Panc1 (cell line): ENCODE results near the gene SMURF1. TPM values are rescaled to one million over a fixed set of nuclear protein-coding genes. Genes with fewer than 3 reads are reported as not detected.

Experiments used
- ATAC-seq: fragments of 200-7000 bp; cut with Tn5 transposase; 2 replicates; pipeline ENCODE4 v1.9.1; 2020; ENCODE audit warnings: mild to moderate bottlenecking, moderate library complexity
- BruUV-seq: library from RNA; stranded (reverse); fragments of 400-500 nt; replicated peaks from 2 replicates; lab custom pipeline; 2021; lab: Mats Ljungman, UMichigan
- CTCF ChIA-PET: fragments of 300-600 bp; sonication (Branson Sonifier 250); formaldehyde crosslinking; loops from one replicate; lab custom pipeline; 2022; ENCODE audit warnings: antibody characterized with exemption; lab: Charles Lee
- POLR2A ChIA-PET: fragments of 300-600 bp; sonication (Branson Sonifier 250); formaldehyde crosslinking; loops from one replicate; lab custom pipeline; 2022; ENCODE audit warnings: antibody characterized with exemption; lab: Charles Lee
- DNase-seq: peaks from one replicate; pipeline ENCODE4 v3.0.0-alpha.2; 2010; ENCODE audit warnings: low read depth, low spot score
- H3K27ac ChIP-seq: 2 replicates; pipeline ENCODE4 v1.5.1; 2011; ENCODE audit warnings: mild to moderate bottlenecking, low read length, inconsistent platforms
- H3K27me3 ChIP-seq: fragments of 200-500 bp; sonication (Bioruptor generic); 2 replicates; pipeline ENCODE4 v1.6.0; 2014; ENCODE audit warnings: low read length, inconsistent platforms; ENCODE audit not compliant: control insufficient read depth, insufficient read depth
- H3K36me3 ChIP-seq: fragments of 200-500 bp; sonication (Bioruptor generic); 2 replicates; pipeline ENCODE4 v1.5.1; 2014; ENCODE audit warnings: inconsistent platforms, mild to moderate bottlenecking, low read length, moderate library complexity; ENCODE audit not compliant: control insufficient read depth, insufficient read depth
- H3K4me1 ChIP-seq: 2 replicates; pipeline ENCODE4 v1.5.1; 2011; ENCODE audit warnings: inconsistent platforms, mild to moderate bottlenecking, low read length, moderate library complexity; ENCODE audit not compliant: control insufficient read depth, insufficient read depth
- H3K4me3 ChIP-seq, 2 experiments: 2 replicates each; pipeline ENCODE4 v1.5.1; 2011 to 2012; ENCODE audit warnings: low read depth in 2 of 2, low read length in 2 of 2, mild to moderate bottlenecking in 2 of 2, inconsistent platforms in 1 of 2, moderate library complexity in 1 of 2
- H3K9me3 ChIP-seq: fragments of 200-500 bp; sonication (Bioruptor generic); 2 replicates; pipeline ENCODE4 v1.5.1; 2014; ENCODE audit warnings: low read depth, mild to moderate bottlenecking, inconsistent platforms, low read length, moderate library complexity; ENCODE audit not compliant: control insufficient read depth, insufficient read depth
- POLR2AphosphoS5 ChIP-seq: IDR thresholded peaks from 2 replicates; pipeline ENCODE4 v1.6.1; 2012; ENCODE audit warnings: mild to moderate bottlenecking, low read depth, low read length, moderate library complexity
- REST ChIP-seq, 2 experiments: IDR thresholded peaks; 2 replicates each; pipeline ENCODE4 v1.6.1; 2011 to 2012; ENCODE audit warnings: low read depth in 2 of 2, control low read depth in 1 of 2, low read length in 1 of 2, mild to moderate bottlenecking in 1 of 2, moderate library complexity in 1 of 2; ENCODE audit not compliant: insufficient read depth in 1 of 2
- SIN3A ChIP-seq: IDR thresholded peaks from 2 replicates; pipeline ENCODE4 v1.6.1; 2012; ENCODE audit warnings: low read depth, mild to moderate bottlenecking, low read length, moderate library complexity, borderline replicate concordance; ENCODE audit not compliant: insufficient read depth
- TCF7L2 ChIP-seq: IDR thresholded peaks from 2 replicates; pipeline ENCODE4 v1.6.1; 2011; ENCODE audit warnings: mild to moderate bottlenecking, low read depth, low read length, inconsistent platforms
- in situ Hi-C: cut with HindIII; loops from 2 replicates; pipeline ENCODE4 v1.10.0; 2016; ENCODE audit warnings: low sequenced_read_pairs, low pct_unique_long_range_greater_than_20kb
- intact Hi-C: fragments of 100-400 bp; cut with micrococcal nuclease; formaldehyde crosslinking; loops from one replicate; pipeline ENCODE4 v1.10.0; 2022; ENCODE audit not compliant: unreplicated experiment
- total RNA-seq: library from RNA; stranded (reverse); gene quantifications from one replicate; pipeline ENCODE4 v1.2.1, GENCODE V29; 2021; ENCODE audit not compliant: unreplicated experiment
- TF ChIP-seq, protein P1 (sequence below): fragments of 450-650 bp; IDR thresholded peaks from 2 replicates; pipeline ENCODE4 v1.5.1; 2017; ENCODE audit warnings: mild to moderate bottlenecking

Gene SMURF1
- total RNA-seq, 1 experiment from 2014 or later: 47.0 TPM

DNA sequence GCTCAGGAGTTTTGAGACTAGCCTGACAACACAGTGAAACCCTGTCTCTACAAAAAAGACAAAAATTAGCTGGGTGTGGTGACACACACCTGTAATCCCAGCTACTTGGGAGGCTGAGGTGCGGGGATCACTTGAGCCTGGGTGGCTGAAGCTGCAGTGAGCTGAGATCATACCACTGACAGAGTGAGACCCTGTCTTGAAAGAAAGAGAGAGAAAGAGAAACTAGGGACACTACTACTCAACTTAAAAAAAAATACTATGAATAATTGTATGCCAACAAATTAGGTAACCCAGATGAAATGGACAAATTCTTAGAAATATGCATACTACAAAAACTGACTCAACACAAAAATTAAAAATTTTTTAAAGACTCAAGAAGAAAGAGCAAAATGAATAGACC, 28.5 kb downstream of the SMURF1 start:
- ATAC-seq (no peak), DNase-seq (no peak)
- in situ Hi-C loops (no loop called here), intact Hi-C loops (no loop called here)
- no peak overlapping the region for H3K4me3 ChIP-seq
- no peak overlapping the region for H3K27ac ChIP-seq
- TF ChIP-seq TCF7L2 (no peak), REST (IDR thresholded peaks at IDR 0.05; ENCODE audit: insufficient read depth in 1 of 2, low read depth in 2 of 2, low read length in 1 of 2) (no peak), SIN3A (no peak), POLR2AphosphoS5 (no peak)
- TF ChIP-seq, protein P1, sequence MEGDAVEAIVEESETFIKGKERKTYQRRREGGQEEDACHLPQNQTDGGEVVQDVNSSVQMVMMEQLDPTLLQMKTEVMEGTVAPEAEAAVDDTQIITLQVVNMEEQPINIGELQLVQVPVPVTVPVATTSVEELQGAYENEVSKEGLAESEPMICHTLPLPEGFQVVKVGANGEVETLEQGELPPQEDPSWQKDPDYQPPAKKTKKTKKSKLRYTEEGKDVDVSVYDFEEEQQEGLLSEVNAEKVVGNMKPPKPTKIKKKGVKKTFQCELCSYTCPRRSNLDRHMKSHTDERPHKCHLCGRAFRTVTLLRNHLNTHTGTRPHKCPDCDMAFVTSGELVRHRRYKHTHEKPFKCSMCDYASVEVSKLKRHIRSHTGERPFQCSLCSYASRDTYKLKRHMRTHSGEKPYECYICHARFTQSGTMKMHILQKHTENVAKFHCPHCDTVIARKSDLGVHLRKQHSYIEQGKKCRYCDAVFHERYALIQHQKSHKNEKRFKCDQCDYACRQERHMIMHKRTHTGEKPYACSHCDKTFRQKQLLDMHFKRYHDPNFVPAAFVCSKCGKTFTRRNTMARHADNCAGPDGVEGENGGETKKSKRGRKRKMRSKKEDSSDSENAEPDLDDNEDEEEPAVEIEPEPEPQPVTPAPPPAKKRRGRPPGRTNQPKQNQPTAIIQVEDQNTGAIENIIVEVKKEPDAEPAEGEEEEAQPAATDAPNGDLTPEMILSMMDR: no peak
- H3K4me1 ChIP-seq: peaks cover 36% of the 10 kb centered on the region
- H3K36me3 ChIP-seq: no peaks in the 10 kb centered on the region
- ChIA-PET CTCF (interaction anchor here (0.7 kb wide), 1 partner anchor 47 kb away, joined by 3 read pairs; no protein-coding TSS in a partner anchor), POLR2A (no interaction called here)
- no peaks in the 10 kb centered on the region; the same call in 1 of the 2 replicates for H3K9me3 ChIP-seq
- H3K27me3 ChIP-seq: no peaks in the 10 kb centered on the region
- no TSS peak for BruUV-seq

DNA sequence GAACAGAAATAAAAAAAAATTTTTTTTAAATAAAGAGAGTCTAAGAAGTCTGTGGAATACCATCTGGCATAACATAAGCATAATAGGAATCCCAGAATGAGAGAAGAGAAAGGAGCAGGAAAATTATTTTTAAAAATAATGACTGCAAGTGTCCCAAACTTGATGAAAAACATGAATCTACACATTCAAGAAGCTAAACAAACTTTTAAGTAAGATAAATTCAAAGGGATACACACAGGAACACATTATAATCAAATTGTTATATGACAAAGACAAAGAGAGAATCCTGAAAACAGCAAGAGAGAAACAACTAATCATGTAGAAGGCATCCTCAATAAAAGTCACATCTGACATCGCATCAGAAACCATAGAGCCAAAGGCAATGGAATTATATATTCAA, 30.9 kb downstream of the SMURF1 start:
- no TSS peak for BruUV-seq
- ChIA-PET POLR2A (no interaction called here), CTCF (no interaction called here)
- in situ Hi-C loops (no loop called here), intact Hi-C loops (no loop called here)
- peaks cover 49% of the 10 kb centered on the region for H3K4me1 ChIP-seq
- H3K27me3 ChIP-seq: no peaks in the 10 kb centered on the region
- H3K4me3 ChIP-seq: no peak overlapping the region
- H3K36me3 ChIP-seq: no peaks in the 10 kb centered on the region
- ATAC-seq (no peak), DNase-seq (no peak)
- H3K9me3 ChIP-seq: no peaks in the 10 kb centered on the region; the same call in 1 of the 2 replicates
- no peak overlapping the region for H3K27ac ChIP-seq
- TF ChIP-seq POLR2AphosphoS5: no peak
- no peak for TF ChIP-seq SIN3A
- TF ChIP-seq TCF7L2: no peak
- TF ChIP-seq REST (IDR thresholded peaks at IDR 0.05; ENCODE audit: insufficient read depth in 1 of 2, low read depth in 2 of 2, low read length in 1 of 2): no peak
- TF ChIP-seq, protein P1: no peak
